Measurements from ENCODE around the gene CD300LF. TPM values are rescaled to one million over a fixed set of nuclear protein-coding genes. Genes with fewer than 3 reads are reported as not detected.

The CD300LF gene
- total RNA-seq, 4 donors from 2014 or later, result not detected

DNA sequence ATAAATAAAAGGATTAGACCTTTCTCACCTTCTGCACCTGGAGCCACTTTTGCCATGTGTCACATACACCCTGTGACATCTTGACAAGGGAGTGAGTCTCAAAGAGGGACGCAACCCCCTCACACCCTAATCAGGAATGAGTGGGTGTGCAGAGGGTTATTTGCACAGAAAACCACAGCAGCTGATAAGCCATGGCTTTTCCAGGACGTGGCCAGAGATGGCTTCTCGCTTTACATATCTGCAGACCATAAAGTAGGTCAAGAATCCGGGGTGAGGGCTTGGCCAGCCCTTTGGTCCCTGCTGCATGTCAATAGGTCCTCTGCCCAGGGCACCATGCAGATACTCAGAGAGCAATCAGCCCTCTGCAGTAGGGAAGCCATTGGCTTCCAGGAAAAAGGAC, 2.4 kb upstream of the CD300LF start:
- H3K9me3 ChIP-seq, result no peaks in the 10 kb centered on the region
- TF ChIP-seq, protein P1, sequence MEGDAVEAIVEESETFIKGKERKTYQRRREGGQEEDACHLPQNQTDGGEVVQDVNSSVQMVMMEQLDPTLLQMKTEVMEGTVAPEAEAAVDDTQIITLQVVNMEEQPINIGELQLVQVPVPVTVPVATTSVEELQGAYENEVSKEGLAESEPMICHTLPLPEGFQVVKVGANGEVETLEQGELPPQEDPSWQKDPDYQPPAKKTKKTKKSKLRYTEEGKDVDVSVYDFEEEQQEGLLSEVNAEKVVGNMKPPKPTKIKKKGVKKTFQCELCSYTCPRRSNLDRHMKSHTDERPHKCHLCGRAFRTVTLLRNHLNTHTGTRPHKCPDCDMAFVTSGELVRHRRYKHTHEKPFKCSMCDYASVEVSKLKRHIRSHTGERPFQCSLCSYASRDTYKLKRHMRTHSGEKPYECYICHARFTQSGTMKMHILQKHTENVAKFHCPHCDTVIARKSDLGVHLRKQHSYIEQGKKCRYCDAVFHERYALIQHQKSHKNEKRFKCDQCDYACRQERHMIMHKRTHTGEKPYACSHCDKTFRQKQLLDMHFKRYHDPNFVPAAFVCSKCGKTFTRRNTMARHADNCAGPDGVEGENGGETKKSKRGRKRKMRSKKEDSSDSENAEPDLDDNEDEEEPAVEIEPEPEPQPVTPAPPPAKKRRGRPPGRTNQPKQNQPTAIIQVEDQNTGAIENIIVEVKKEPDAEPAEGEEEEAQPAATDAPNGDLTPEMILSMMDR (IDR thresholded peaks at IDR 0.05), result no peak
- H3K36me3 ChIP-seq, result no peaks in the 10 kb centered on the region
- H3K4me1 ChIP-seq, result no peaks in the 10 kb centered on the region
- intact Hi-C loops (cut with DNase I), result no loop called here
- no peaks in the 10 kb centered on the region for H3K27me3 ChIP-seq
- no peak for DNase-seq
- H3K4me3 ChIP-seq (replicated peaks in 1 of 3), result no peak overlapping the region
- 62 to 80% methylated on average over 4 of the region's 4 CpGs for WGBS, 2 donors
- no peak overlapping the region for H3K27ac ChIP-seq

- DNase-seq, result no peak
- H3K4me1 ChIP-seq, result no peaks in the 10 kb centered on the region
- H3K9me3 ChIP-seq, result no peaks in the 10 kb centered on the region
- no peaks in the 10 kb centered on the region for H3K36me3 ChIP-seq
- no peak overlapping the region for H3K4me3 ChIP-seq (replicated peaks in 1 of 3)
- WGBS, 2 donors, result 79 to 84% methylated on average over 12 of the region's 12 CpGs
- intact Hi-C loops (cut with DNase I), result no loop called here
- no peaks in the 10 kb centered on the region for H3K27me3 ChIP-seq
- TF ChIP-seq, protein P1 (IDR thresholded peaks at IDR 0.05), result no peak
- no peak for TF ChIP-seq POLR2A (IDR thresholded peaks at IDR 0.05)
- H3K27ac ChIP-seq, result no peak overlapping the region
These were observed 540 bp upstream of the CD300LF start for GRCh38 chr17:74713171-74713755.

DNA sequence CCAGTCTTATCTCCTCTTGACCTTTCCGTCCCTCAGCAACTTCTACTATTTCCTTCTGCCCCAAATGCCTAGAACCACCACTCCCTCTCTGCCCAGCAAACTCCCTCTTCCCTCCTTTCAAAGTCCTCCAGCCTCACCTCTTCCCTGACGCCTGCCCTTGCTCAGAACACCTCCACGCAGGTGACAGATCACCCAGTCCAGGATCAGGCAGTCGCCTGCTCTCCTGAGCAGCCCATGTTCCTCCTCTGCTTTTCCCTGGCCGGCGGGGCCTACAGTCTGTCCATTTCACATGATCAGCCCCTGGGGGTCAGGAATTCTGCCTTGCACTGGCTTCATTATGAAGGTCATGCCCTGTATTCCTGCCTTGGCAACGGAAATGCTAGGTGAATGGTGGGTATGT, 422 bp downstream of the CD300LF start:
- WGBS, 2 donors, result 78 to 85% methylated on average over 7 of the region's 7 CpGs
- Histone ChIP-seq H3K4me3 (replicated peaks in 1 of 3) (no peak overlapping the region), H3K27ac (no peak overlapping the region)

GRCh38 chr17:74711058-74711824, 1.5 kb downstream of the CD300LF start:
- no peaks in the 10 kb centered on the region for H3K27me3 ChIP-seq
- TF ChIP-seq, protein P1 (IDR thresholded peaks at IDR 0.05), result no peak
- no peak for TF ChIP-seq POLR2A (IDR thresholded peaks at IDR 0.05)
- H3K9me3 ChIP-seq, result no peaks in the 10 kb centered on the region
- no peak for DNase-seq
- 62 to 67% methylated on average over 12 of the region's 12 CpGs for whole genome bisulfite sequencing, 2 donors
- H3K4me3 ChIP-seq (replicated peaks in 1 of 3), result no peak overlapping the region
- H3K36me3 ChIP-seq, result no peaks in the 10 kb centered on the region
- no peak overlapping the region for H3K27ac ChIP-seq
- intact Hi-C loops (cut with DNase I), result no loop called here
- H3K4me1 ChIP-seq, result no peaks in the 10 kb centered on the region

More for the DNA sequence above, 422 bp downstream of the CD300LF start:
- intact Hi-C loops (cut with DNase I), result no loop called here
- DNase-seq, result no peak
- TF ChIP-seq POLR2A (IDR thresholded peaks at IDR 0.05), result no peak
- TF ChIP-seq, protein P1 (IDR thresholded peaks at IDR 0.05), result no peak
- Histone ChIP-seq H3K9me3 (no peaks in the 10 kb centered on the region), H3K4me1 (no peaks in the 10 kb centered on the region), H3K36me3 (no peaks in the 10 kb centered on the region), H3K27me3 (no peaks in the 10 kb centered on the region)

GRCh38 chr17:74704544-74704943, 8.2 kb downstream of the CD300LF start:
- TF ChIP-seq, protein P1 (IDR thresholded peaks at IDR 0.05), result no peak
- no peak for TF ChIP-seq POLR2A (IDR thresholded peaks at IDR 0.05)
- peaks cover 4 to 10% of the 10 kb centered on the region in 2 donors for H3K4me1 ChIP-seq
- WGBS, 2 donors, result 21 to 53% methylated on average over 8 of the region's 8 CpGs
- DNase-seq, result peak; percentile 86 to 90
- H3K36me3 ChIP-seq, result no peaks in the 10 kb centered on the region
- no peak overlapping the region for H3K4me3 ChIP-seq (replicated peaks in 1 of 3)
- no peaks in the 10 kb centered on the region for H3K9me3 ChIP-seq
- intact Hi-C loops (cut with DNase I), result no loop called here
- no peak overlapping the region for H3K27ac ChIP-seq
- H3K27me3 ChIP-seq, result no peaks in the 10 kb centered on the region

All from thyroid gland (tissue), 4 donors.